HG03280 (cell line): ENCODE results near the gene QTRT2.

Experiments used
- ATAC-seq: cut with Tn5 transposase; IDR thresholded peaks from one replicate; pipeline ENCODE4 v1.9.1; 2021; ENCODE audit warnings: mild to moderate bottlenecking, moderate library complexity; ENCODE audit not compliant: unreplicated experiment

The QTRT2 gene

DNA sequence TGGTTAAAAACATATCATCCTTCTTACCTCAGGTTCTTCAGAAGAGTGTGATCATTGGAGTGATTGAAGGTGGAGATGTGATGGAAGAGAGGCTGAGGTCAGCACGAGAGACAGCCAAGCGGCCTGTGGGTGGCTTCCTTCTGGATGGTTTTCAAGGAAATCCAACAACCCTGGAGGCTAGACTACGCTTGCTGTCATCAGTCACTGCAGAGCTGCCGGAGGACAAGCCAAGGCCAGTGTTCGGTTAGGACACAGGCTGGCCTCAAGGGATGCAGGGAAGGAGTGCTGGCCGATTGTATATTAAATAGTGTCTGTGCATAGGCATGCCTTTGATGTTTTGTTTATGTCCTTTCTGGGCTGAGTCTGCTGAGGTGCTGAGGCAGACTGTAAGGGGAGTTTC is 20.2 kb downstream of the QTRT2 start:
- ATAC-seq: no peak

- no peak for ATAC-seq
These were observed 21.6 kb downstream of the QTRT2 start for GRCh38 chr3:114078126-114078525.

DNA sequence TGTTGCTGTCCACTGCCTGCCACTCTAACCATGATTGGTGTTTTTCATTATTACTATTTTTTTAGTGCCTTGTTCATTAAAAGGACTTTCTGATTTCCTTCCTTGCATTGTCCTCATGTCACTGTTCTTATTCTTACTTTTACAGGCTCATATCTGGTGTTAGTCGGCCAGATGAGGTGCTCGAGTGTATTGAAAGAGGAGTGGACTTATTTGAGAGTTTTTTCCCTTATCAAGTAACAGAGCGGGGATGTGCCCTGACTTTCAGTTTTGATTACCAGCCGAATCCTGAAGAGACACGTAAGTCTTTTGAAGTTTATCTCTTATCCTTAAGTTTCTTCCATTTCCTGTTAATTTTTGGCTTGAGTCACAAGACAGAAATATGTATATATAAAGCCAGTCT is 23.2 kb downstream of the QTRT2 start:
- ATAC-seq: no peak

DNA sequence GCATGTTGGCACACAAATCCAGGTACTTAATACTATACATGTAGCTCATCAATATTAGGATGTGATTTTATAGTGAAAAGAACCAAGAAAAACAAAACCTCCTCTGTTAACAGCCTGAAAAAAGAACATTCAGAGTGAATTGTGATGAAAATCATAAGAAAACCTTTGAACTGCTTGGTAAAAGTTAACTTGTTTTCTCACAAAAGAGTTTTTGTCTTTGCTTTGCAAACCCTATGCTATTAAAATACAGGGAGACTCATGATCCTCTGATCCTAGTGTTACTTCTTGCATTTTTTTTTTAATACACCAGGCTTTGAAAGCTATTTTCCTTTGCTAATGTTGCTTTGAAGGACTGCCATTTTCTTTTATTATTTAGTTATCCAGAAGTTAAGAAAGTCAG is 23.7 kb downstream of the QTRT2 start:
- no peak for ATAC-seq

DNA sequence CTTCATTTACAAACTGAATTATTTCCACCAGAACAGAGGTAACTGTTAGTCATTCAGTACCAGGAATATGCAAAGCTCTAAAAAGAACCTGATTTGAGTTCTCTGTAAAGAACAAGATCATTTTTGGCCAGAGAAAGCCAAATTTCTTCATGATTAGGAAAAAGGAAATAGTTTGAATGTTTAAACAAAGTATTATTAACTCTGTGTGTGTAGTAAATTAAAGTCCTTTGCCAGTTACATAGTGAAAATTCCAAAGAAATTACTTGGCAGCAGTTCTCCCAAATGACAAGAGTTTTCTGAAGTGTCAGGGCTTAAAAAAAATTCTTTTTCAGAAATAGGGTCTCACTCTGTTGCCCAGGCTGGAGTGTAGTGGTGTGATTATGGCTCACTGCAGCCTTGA is 24.5 kb downstream of the QTRT2 start:
- ATAC-seq: no peak

DNA sequence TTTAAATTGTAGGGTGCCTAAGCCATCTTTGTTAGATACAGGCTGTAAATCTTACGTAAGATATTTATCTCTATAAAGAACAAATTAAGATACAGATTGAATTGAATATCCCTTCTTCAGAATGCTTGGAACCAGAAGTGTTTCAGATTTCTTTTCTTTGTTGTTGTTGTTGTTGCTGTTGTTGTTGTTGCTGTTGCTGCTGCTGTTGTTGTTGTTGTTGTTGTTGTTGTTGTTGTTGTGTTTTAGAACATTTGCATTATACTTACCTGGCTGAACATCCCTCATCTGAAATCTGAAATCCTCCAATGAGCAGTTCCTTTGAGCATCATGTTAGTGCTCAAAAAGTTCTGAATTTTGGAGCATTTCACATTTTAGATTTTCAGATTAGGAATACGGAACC is 26.6 kb downstream of the QTRT2 start:
- ATAC-seq: no peak

GRCh38 chr3:114086356-114086755 is 29.8 kb downstream of the QTRT2 start:
- ATAC-seq: no peak

- ATAC-seq: no peak
These were observed 33.1 kb downstream of the QTRT2 start for GRCh38 chr3:114089675-114090074.

DNA sequence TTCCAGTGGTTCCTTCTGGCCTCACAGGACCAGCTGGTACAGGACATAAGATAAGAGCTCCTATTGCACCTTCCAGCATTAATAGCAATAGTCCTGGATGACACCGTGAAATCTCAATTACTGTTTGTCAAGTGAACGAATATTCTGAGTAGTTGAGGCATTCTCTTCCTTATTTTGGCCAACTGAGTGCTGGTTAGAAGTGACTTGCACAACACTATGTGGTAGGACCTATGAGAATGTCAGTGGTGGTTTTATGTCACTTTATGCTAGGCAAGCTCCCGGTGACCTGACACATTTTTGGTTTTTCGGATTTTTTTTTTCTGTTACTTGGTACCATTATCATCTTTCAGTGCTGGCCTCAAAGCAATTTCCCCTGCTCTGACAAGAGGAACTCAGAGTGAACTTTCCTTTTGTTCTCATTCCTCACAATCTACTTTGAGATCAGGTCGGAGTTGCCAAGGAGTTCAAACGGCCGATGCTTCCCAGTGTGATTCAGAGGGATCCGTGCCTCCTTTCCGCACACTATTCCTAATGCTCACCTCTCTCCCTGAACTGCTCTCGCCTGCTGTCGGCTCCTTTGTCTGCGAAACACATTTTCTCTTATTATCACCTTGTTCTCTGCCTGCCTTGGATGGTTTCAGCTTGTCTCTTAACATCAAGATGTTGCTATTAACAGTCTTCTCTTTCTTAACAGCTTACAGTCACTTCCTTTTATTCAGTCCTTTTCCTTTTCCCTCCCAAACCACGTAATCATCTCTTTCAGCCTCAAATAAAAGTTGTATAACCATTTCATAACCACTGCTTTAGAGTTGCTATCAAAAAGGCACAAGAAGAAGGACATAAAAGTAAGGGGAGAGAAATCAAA is 35.8 kb downstream of the QTRT2 start:
- no peak for ATAC-seq

DNA sequence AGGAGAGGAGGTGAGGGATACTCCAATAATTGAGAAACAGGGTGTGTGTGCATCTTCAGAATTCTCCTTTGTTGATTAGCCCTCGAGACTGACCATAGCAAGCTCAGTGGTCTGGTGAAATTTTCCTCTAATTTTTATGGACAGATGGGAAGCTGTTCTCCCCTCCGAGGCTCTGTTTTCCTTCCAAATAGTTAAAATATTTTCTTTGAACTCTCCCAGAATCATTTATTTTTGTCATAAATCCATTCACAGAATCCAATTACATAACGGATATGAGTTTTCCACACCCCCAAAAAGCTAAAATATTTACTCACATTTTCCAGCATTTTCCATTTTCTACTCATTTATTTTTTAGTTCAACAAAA is 36.5 kb downstream of the QTRT2 start:
- ATAC-seq: no peak

GRCh38 chr3:114093596-114093995 is 37.1 kb downstream of the QTRT2 start:
- no peak for ATAC-seq

DNA sequence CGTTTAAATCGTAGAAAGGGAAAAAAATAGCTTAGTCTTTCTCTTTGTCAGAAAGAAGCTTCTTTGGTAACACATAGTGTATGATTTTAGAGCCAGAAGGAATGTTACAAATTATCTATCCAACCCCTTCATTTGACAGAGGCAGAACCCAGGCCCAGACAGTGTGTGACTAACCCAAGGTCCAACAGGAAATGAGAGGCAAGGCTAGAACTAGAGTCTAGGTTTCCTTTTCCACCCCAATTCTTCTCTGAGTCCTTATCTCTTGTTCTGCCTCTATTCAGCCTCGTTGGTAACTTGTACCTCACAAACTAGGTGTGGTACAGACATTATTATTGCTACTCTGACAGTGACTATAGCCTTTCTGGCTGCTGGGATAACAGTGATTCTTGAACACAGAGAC is 39.3 kb downstream of the QTRT2 start:
- no peak for ATAC-seq

DNA sequence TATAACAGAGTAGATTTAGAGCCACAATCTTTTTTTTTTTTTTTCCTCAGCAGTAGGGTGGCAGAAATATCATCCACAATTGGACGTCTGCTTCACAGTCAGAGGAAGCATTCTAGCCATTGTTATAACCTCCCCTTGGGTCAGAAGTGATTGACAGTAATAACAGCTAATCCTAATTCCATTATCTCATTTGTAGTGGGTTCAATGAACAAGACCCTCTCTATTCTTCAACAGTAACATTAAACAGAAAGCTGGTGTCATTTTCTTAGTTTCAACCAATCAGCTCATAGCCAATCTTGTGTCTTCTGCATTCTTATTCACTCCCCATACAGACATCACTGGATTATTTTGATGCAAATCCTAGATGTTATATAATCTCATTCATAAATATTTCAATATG is 44.6 kb downstream of the QTRT2 start:
- ATAC-seq: no peak

- no peak for ATAC-seq
These were observed 46.6 kb downstream of the QTRT2 start for GRCh38 chr3:114103181-114103580.

GRCh38 chr3:114103858-114104257 is 47.3 kb downstream of the QTRT2 start:
- ATAC-seq: no peak

DNA sequence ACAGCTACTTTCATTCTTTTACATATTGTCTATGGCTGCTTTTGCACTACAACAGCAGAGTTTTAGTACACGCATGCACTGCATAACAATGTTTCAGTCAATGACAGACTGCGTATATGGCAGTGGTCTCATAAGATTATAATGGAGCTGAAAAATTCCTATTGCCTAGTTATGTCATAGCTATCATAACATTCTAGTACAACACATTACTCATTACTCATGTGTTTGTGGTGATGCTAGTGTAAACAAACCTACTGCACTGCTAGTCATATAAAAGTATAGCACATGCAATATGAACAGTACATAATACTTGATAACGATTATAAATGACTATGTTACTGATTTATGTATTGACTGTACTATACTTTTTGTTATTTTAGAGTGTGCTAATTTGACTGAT is 47.9 kb downstream of the QTRT2 start:
- ATAC-seq: no peak

DNA sequence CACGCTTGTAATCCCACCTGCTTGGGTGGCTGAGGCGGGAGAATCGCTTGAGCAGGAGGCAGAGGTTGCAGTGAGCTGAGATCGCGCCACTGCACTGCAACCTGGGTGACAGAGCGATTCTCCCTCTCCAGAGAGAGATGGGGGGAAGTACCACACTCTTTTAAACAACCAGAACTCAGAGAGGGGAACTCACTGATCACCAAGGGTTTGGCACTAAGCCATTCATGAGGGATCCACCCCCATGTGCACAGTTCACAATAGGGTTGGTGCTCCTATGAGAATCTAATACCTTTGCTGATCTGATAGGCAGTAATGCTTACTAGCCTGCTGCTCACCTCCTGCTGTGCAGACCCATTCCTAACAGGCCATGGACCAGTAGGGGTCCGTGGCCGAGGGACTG is 51.6 kb downstream of the QTRT2 start:
- no peak for ATAC-seq

DNA sequence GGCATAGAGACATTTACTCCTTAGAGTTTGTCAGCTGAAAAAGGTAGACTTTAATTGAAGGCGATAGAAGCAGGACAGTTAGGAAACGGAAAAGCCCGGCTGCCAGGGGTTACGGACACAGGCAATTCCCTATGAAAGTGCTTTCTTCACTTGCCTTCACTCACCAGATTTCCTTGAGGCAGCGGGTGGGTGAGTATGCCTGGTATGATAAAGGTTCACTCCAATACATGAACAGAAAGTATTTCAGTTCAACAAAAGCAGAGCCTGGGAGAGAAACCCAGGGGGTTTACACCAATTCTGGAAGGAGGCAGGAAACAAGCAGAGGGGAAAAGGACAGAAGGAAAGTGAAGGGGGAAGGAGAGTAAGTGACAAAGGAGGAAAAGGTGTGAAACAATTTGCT is 53.9 kb downstream of the QTRT2 start:
- no peak for ATAC-seq

DNA sequence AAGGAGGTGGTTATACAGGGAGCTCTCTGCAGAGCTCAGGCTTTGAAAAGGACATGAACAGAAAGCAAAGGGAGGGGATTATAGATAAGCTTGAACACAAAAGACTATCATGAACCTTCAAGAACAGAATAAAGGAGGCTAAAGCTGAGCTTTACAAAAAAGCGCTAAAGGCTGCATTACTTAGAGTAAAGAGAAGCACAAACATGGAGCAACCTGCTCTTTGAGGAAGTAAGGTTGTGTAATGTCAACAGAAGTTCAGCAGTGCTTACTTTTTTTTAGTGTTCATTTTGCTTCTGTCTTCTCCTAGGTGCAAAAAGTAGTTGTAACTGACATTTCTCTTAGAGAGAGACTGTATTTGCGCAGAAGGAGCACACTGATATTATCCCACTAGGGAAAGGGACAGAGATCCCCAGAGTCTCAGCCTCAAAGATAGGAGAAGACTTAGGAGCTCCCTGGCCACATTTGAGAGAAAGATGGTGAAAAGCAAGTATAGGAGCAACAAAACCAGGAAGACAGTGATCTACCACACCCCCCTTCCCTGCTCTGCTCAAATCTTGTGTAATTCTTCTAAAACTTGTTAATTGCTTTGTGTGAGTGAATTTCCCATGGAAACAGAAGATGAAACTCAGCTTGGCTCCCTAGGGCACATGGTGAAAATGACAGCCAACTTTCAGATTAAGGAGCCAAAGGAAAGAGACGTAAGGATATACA is 54.7 kb downstream of the QTRT2 start:
- ATAC-seq: no peak

DNA sequence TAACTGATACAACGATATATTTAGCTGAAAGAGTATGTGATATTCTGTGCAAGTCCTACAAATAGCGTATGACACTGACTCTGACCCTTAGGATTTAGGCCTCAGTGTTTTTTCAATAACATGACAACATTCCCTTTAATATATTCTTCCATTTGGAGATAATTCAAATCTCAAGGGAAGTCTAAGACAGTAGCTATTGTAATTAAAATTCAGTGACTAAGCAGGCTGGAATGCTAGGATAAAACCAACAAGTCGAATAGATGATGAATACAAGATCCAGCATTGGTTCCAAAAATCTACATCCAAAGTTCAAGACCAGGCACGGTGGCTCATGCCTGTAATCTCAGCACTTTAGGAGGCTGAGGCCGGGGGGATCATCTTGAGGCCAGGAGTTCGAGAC is 56.2 kb downstream of the QTRT2 start:
- ATAC-seq: no peak

DNA sequence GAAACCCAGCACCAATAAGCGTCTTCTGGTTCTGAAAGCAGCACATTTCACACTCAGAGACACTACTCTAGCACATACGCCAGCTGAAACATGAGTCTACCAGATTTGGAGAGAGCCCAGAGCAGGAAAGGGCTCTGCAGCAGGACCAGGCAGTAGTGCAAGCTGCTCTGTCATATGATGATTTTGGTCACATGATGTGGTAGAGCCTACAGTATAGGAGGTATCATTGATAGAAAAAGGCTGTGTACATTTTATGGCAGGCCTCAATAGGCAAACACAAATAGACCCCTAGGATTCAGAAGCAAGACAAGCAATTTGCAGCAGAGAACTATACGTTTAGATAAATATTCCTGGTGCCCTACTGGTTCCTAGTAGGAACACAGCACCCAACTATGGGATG is 58.2 kb downstream of the QTRT2 start:
- ATAC-seq: no peak

DNA sequence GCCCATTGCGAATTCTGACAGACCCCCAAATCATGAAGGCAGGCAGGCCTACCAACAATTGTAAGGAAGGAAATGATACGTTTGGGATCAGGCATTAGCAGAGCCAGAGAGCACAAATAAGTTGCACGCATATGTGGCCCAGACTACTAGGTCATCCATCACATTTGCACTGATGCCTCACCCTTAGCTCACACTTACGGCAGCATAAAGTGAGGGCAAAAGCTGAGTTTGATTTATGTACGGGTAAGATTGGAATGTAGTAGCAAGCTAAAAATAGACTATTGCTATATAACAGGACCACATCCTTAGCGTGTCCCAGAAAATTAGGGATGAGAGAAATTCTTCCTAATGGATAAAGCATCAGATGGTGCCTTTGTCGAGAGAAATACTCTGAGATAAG is 58.6 kb downstream of the QTRT2 start:
- no peak for ATAC-seq

DNA sequence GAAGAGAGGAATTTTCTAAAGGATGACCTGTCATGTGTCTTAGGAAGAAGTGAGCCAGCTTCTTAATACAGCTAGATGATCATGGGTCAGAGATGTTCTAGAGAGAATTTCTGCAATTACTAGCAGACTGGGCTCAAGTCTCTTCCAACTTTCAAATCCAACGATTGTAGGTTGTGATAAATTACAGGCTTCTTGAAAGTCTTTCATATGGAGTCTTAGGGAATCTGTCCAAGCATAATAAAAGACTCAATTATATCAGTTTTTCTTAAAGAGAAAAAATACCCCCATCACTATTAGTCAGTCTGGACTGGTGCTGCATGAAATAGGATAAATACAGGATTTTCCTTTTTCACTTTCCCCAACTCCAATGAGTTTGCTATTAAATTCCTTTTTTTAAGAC is 63.2 kb downstream of the QTRT2 start:
- no peak for ATAC-seq
